ENCODE results near the gene USP5. TPM values are rescaled to one million over a fixed set of nuclear protein-coding genes. Genes with fewer than 3 reads are reported as not detected.

The USP5 gene
- total RNA-seq, 4 donors from 2014 or later, result 41.0 to 94.1 (median 47.1) TPM

DNA sequence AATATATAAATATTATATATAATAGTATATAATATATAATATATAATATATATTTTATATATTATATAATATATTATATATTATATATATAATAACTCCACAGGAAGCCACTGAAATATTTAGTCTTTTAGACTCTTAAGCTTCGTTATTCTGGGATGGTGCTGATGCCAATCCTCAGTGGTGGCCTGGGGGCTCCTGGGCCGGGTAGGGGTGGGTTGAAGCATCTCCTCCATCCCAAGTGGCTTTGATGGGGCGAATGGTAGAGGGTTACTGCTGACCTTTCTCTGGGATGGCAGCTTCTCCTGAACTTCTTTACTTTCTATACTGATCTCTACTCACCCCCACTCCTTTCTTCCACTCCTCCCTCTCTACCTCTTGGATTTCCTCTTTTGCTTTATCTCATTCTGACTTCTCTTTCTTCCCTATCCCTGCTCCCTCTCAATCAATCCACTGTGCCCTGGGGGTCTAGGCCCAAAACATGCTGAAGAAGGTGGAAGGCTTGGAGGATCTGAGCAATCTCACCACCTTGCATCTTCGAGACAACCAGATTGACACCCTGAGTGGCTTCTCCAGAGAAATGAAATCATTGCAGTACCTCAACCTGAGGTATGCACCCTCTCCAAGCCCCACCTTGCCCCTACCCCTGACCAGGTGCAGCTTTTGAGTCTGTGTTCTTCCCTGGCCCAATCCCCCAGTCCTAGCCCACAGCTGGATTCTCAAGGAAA lies 57.6 kb downstream of the USP5 start:
- Histone ChIP-seq H3K4me3 (no peak overlapping the region), H3K27ac (no peak overlapping the region), H3K4me1 (peaks cover 0 to 12% (median 3%) of the 10 kb centered on the region in 4 donors), H3K36me3 (no peaks in the 10 kb centered on the region), H3K9me3 (no peaks in the 10 kb centered on the region), H3K27me3 (no peaks in the 10 kb centered on the region)
- TF ChIP-seq, protein P1, sequence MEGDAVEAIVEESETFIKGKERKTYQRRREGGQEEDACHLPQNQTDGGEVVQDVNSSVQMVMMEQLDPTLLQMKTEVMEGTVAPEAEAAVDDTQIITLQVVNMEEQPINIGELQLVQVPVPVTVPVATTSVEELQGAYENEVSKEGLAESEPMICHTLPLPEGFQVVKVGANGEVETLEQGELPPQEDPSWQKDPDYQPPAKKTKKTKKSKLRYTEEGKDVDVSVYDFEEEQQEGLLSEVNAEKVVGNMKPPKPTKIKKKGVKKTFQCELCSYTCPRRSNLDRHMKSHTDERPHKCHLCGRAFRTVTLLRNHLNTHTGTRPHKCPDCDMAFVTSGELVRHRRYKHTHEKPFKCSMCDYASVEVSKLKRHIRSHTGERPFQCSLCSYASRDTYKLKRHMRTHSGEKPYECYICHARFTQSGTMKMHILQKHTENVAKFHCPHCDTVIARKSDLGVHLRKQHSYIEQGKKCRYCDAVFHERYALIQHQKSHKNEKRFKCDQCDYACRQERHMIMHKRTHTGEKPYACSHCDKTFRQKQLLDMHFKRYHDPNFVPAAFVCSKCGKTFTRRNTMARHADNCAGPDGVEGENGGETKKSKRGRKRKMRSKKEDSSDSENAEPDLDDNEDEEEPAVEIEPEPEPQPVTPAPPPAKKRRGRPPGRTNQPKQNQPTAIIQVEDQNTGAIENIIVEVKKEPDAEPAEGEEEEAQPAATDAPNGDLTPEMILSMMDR (IDR thresholded peaks at IDR 0.05), result no peak
- no peak for TF ChIP-seq POLR2A (IDR thresholded peaks at IDR 0.05)
- no peak for DNase-seq

DNA sequence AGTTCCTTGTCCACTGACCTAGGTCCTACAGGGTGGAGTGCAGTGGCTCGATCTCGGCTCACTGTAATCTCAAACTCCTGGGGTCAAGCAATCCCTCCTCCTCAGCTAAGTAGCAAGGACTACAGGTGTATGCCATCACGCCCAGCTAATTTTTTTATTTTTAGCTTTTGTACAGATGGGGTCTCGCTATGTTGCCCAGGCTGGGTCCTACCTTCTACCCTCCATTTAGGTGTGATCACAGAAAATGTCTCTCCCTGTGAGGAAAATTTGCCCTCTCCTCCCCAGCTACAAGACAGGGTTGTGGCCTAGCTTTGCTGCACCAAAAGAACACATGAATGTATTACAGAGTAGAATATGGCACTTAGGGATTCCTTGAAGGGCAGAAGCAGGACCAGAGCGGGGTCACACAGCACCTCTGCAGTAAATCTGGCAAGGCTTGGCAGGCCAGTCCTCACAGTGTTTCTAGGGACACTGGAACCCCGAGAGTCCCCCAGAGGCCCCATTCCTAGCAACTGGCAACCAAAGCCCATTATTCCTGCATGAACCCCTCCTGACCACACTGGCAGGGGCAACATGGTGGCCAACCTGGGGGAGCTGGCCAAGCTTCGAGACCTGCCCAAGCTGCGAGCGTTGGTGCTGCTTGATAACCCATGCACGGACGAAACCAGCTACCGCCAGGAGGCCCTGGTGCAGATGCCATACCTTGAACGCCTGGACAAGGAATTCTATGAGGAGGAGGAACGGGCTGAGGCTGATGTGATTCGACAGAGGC lies 60.4 kb downstream of the USP5 start:
- no peaks in the 10 kb centered on the region for H3K27me3 ChIP-seq
- H3K27ac ChIP-seq, result no peak overlapping the region
- no peak for DNase-seq
- no peak overlapping the region for H3K4me3 ChIP-seq
- no peaks in the 10 kb centered on the region for H3K9me3 ChIP-seq
- TF ChIP-seq, protein P1 (IDR thresholded peaks at IDR 0.05), result no peak
- TF ChIP-seq POLR2A (IDR thresholded peaks at IDR 0.05), result no peak
- no peaks in the 10 kb centered on the region for H3K36me3 ChIP-seq
- H3K4me1 ChIP-seq, result peaks cover 0 to 18% (median 8%) of the 10 kb centered on the region in 4 donors

DNA sequence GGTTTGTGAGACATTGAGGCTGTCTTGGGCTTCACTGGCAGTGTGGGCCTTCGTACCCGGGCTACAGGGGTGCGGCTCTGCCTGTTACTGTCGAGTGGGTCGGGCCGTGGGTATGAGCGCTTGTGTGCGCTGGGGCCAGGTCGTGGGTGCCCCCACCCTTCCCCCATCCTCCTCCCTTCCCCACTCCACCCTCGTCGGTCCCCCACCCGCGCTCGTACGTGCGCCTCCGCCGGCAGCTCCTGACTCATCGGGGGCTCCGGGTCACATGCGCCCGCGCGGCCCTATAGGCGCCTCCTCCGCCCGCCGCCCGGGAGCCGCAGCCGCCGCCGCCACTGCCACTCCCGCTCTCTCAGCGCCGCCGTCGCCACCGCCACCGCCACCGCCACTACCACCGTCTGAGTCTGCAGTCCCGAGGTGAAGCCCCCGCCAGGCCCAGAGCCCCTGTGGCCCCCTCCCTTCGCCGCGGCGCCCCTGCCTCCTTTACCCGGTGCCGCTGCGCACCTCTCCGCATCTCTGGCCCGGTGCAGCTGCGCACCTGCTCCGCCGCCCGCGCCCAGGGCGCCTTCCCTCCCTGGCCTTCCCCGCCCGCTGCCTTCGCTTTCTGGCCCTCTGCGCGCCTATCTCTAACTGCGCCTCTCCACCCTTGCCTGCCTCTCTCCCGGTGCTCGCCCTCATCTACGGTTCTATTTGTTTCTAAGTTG lies 62.4 kb downstream of the USP5 start, which contains the start of gene ENO2:
Gene ENO2, plus strand, starts transcription at position 335 of the 701 bp plus-strand sequence. CDS start 1,253 bp downstream, outside the sequence.
- Histone ChIP-seq H3K27ac (peak within 1 kb of the TSS; percentile 76 to 82 (median 78)), H3K4me1 (peaks cover 0 to 18% (median 8%) of the 10 kb centered on the region in 4 donors), H3K9me3 (no peaks in the 10 kb centered on the region), H3K4me3 (peak within 1 kb of the TSS; percentile 63 to 82 (median 70)), H3K36me3 (no peaks in the 10 kb centered on the region), H3K27me3 (no peaks in the 10 kb centered on the region)
- DNase-seq, result peak; percentile 76 to 91 (median 82)
- TF ChIP-seq POLR2A (IDR thresholded peaks at IDR 0.05), result no peak
- TF ChIP-seq, protein P1 (IDR thresholded peaks at IDR 0.05), result no peak

DNA sequence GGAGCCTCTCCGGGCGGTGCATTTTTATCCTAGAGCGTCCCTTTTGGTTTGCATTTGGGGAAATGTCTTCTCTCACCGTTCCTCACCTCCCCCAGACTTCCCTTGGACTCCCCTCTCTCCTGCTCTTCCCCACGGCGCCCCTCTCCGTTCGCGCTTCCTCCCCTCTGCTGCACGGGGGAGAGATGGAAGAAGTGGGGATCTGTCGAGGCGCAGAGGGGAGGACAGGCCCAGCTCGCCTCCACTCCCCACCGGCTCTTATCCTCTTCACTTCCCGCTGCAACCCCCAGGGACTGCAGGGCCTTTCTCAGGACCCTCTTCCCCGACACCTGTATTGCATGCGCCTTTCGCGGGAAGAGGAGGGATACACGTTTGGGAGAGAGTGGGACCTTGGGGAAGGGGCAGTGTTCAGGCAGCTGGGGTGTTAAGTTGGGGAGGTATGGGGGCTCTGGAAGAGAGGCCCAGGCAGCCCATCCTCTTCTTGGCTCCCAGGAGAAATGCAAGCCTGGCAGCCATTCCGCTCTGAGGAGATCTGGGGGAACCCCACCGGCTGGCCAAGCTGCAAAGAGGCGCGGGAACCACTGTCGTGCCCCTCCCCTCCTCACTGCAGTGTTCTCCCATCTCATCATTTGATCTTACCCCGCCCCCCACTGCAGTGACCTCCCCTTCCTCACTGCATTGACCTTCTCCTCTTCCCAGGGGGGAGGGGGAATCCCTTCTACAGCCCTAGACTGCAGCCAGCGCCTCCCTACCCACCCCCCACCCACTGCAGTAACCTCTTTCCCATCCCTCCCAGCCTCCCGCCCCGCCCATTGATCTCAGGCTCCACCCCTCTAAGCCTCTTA lies 63.2 kb downstream of the USP5 start:
- DNase-seq, result no peak
- no peak for TF ChIP-seq POLR2A (IDR thresholded peaks at IDR 0.05)
- TF ChIP-seq, protein P1 (IDR thresholded peaks at IDR 0.05), result no peak

More for the DNA sequence above, 63.2 kb downstream of the USP5 start:
- H3K9me3 ChIP-seq, result no peaks in the 10 kb centered on the region
- H3K4me1 ChIP-seq, result peaks cover 0 to 18% (median 8%) of the 10 kb centered on the region in 4 donors
- H3K27ac ChIP-seq, result peak overlapping the region; percentile 76 to 82 (median 78)
- peak overlapping the region; percentile 63 to 82 (median 70) for H3K4me3 ChIP-seq
- H3K27me3 ChIP-seq, result no peaks in the 10 kb centered on the region
- H3K36me3 ChIP-seq, result no peaks in the 10 kb centered on the region

All from Peyer's patch (tissue), 4 donors.